Type B pancreatic cell (in vitro differentiated cells): ENCODE data around the gene CPNE2. TPM values are rescaled to one million over a fixed set of nuclear protein-coding genes. Genes with fewer than 3 reads are reported as not detected.

Source experiments
- DNase-seq: peaks from one replicate; pipeline ENCODE4 v3.0.0; 2021; ENCODE audit warnings: mixed read lengths; ENCODE audit not compliant: unreplicated experiment; ENCODE audit errors: extremely low spot score
- H3K27ac Mint-ChIP-seq: 2 replicates; pipeline ENCODE4 v1.8.0; 2021; ENCODE audit warnings: mild to moderate bottlenecking, mixed read lengths
- H3K27me3 Mint-ChIP-seq: 2 replicates; pipeline ENCODE4 v1.8.0; 2021; ENCODE audit warnings: mixed read lengths
- H3K36me3 Mint-ChIP-seq: 2 replicates; pipeline ENCODE4 v1.8.0; 2021; ENCODE audit warnings: mixed read lengths
- H3K4me1 Mint-ChIP-seq: one replicate; pipeline ENCODE4 v1.8.0; 2021; ENCODE audit warnings: mixed read lengths; ENCODE audit not compliant: unreplicated experiment
- H3K4me3 Mint-ChIP-seq: 2 replicates; pipeline ENCODE4 v1.8.0; 2021; ENCODE audit warnings: mild to moderate bottlenecking, mixed read lengths
- H3K9me3 Mint-ChIP-seq: 2 replicates; pipeline ENCODE4 v1.8.0; 2021; ENCODE audit warnings: mixed read lengths
- CTCF ChIP-seq: fragments of 200-600 bp; sonication (generic); conservative IDR thresholded peaks from 2 replicates; pipeline ENCODE4 v1.5.0; 2021; ENCODE audit warnings: antibody characterized with exemption, mild to moderate bottlenecking
- total RNA-seq: library from RNA; stranded (reverse); gene quantifications from 2 replicates; pipeline ENCODE4 v1.2.1, GENCODE V29; 2021; ENCODE audit warnings: low replicate concordance

CPNE2 gene
- total RNA-seq, 1 donor from 2014 or later, result 28.8 TPM

GRCh38 chr16:57159447-57159846 lies 67.1 kb downstream of the CPNE2 start:
- Mint-ChIP-seq H3K27ac (no peak overlapping the region), H3K36me3 (peaks cover 44% of the 10 kb centered on the region), H3K4me1 (no peaks in the 10 kb centered on the region), H3K9me3 (no peaks in the 10 kb centered on the region), H3K27me3 (no peaks in the 10 kb centered on the region), H3K4me3 (no peak overlapping the region)
- no peak for TF ChIP-seq CTCF
- no peak for DNase-seq

- Mint-ChIP-seq H3K27me3 (no peaks in the 10 kb centered on the region), H3K9me3 (no peaks in the 10 kb centered on the region), H3K4me1 (peaks cover 16% of the 10 kb centered on the region), H3K36me3 (peaks cover 26% of the 10 kb centered on the region), H3K4me3 (no peak overlapping the region), H3K27ac (no peak overlapping the region)
- no peak for DNase-seq
- no peak for TF ChIP-seq CTCF
These were observed 71.5 kb downstream of the CPNE2 start for GRCh38 chr16:57163842-57164241.

- no peak for DNase-seq
- H3K9me3 Mint-ChIP-seq, result no peaks in the 10 kb centered on the region
- H3K4me3 Mint-ChIP-seq, result no peak overlapping the region
- TF ChIP-seq CTCF, result no peak
- no peaks in the 10 kb centered on the region for H3K27me3 Mint-ChIP-seq
- H3K4me1 Mint-ChIP-seq, result peaks cover 16% of the 10 kb centered on the region
- peaks cover 15% of the 10 kb centered on the region for H3K36me3 Mint-ChIP-seq
- no peak overlapping the region for H3K27ac Mint-ChIP-seq
These were observed 73.1 kb downstream of the CPNE2 start for GRCh38 chr16:57165483-57165882.

- DNase-seq, result no peak
- Mint-ChIP-seq H3K9me3 (no peaks in the 10 kb centered on the region), H3K27ac (no peak overlapping the region), H3K27me3 (no peaks in the 10 kb centered on the region), H3K36me3 (peaks cover 13% of the 10 kb centered on the region), H3K4me1 (peaks cover 16% of the 10 kb centered on the region), H3K4me3 (no peak overlapping the region)
- no peak for TF ChIP-seq CTCF
These were observed 73.6 kb downstream of the CPNE2 start for GRCh38 chr16:57165938-57166337.

GRCh38 chr16:57166451-57166850 lies 74.1 kb downstream of the CPNE2 start:
- peaks cover 18% of the 10 kb centered on the region for H3K36me3 Mint-ChIP-seq
- peaks cover 16% of the 10 kb centered on the region for H3K4me1 Mint-ChIP-seq
- H3K27ac Mint-ChIP-seq, result peak overlapping the region; percentile 68
- H3K4me3 Mint-ChIP-seq, result no peak overlapping the region
- H3K9me3 Mint-ChIP-seq, result no peaks in the 10 kb centered on the region
- H3K27me3 Mint-ChIP-seq, result no peaks in the 10 kb centered on the region
- DNase-seq, result no peak
- no peak for TF ChIP-seq CTCF

- TF ChIP-seq CTCF, result no peak
- DNase-seq, result no peak
- H3K4me1 Mint-ChIP-seq, result peaks cover 16% of the 10 kb centered on the region
- no peak overlapping the region for H3K4me3 Mint-ChIP-seq
- peaks cover 21% of the 10 kb centered on the region for H3K36me3 Mint-ChIP-seq
- H3K27me3 Mint-ChIP-seq, result no peaks in the 10 kb centered on the region
- H3K27ac Mint-ChIP-seq, result peak overlapping the region; percentile 68
- H3K9me3 Mint-ChIP-seq, result no peaks in the 10 kb centered on the region
These were observed 74.6 kb downstream of the CPNE2 start for GRCh38 chr16:57166951-57167350.
